Measurements from ENCODE around the gene HMGB4.

The HMGB4 gene

DNA sequence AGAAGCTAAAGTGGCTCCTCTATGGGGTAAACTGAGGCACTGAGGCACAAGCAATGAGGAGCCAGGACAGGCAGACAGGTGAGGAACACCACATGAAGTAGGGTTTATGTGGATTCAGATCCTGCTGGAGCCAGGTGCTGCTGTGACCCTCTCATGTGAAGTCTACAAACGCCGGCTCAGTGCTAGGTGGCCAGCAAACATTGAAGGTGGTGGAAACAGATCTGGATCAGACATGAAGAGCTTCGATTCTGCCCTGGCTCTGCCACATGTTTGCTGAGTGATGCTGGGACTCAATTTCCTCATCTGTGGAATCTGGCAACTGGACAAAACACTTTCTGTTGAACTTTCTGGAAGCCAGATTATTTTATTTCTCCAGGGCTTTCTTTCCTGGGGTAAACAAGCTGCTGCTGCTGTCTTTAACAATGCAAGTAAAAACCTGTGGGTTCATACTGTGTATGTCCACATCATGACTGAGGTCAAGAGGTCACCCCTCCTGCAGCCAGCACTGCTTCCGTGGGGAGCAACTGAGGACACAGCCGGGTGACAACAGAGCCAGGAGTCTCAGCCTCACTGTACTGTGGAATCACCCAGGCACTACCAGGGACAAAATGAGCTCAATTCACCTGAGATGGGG is 33.3 kb downstream of the HMGB4 start:
- no peak for DNase-seq (ENCODE audit: low read depth in 2 of 2)

DNA sequence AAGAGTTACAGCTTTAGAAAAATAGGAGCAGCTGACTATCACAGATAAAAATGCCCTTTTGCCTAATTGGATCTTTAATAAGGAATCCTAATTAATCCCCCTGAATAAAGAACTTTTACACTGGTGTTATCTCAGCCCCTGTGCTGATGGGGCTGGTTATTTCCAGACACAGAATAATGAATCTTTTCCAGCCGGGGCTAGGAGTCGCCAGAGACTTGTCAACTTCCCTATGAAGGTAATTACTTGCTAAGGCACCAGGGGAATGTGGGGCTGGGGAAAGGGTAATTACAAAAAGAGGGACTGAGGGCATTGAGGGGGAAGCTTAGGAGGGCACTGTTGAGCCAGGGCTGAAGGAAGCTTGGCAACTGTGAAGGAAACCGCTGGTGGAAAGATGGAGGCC is 34.5 kb downstream of the HMGB4 start:
- DNase-seq (ENCODE audit: low read depth in 2 of 2): no peak

- no peak for DNase-seq (ENCODE audit: low read depth in 2 of 2)
Observed at GRCh38 chr1:33898881-33899280, 35.0 kb downstream of the HMGB4 start.

DNA sequence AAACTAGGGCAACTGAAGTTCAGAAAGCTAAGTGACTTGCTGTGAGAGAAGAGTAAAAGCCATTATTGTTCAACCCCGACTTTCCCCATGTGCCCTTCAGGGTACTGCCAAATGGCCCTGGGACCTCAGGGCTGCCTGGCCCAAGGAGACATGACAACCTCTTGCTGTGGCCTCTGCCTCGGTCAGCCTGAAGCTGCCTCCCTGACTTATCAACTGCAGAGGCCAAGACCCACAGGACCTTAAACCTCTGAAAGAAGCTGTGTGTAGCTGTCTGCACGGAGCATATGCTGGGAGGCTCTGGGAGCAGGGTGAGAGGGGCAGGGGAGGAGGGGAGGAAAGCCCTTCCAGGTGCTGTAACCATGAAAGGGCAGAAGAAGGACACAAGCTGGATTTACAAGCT is 35.9 kb downstream of the HMGB4 start:
- DNase-seq (ENCODE audit: low read depth in 2 of 2): no peak

DNA sequence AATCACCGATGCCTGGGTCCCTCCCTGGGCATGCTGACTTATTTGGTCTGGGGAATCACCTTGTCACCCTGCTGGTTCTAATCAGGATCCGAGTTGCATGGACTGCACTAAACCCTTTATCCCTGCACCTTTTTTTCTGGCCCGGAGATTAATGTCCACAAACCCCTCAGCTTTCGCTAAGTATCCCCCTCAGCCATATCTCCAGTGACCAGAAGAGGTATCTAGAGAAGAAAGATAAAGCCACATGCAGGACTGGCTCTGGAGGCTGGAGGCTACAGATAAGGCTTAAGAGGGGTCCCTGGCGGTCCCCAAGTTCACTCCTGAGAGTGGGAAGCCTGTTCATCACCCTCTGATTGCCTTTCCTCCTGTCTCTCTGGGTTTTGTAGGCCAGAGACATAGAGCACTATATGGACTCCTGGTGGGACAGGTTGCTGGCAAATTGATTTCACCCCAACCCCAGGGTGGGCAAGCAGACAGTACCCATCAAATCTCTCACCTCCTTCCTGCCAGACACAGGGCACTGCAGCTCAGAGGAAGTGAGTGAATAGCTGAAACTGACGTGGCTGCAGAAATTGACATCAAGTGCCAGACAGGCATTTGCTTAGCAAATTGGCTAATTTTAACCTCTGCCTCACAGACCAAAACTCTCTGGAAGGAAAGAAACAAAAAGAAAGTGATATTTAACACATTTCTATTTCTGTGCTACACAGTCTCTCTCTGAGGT is 38.8 kb downstream of the HMGB4 start:
- no peak for DNase-seq (ENCODE audit: low read depth in 2 of 2)

GRCh38 chr1:33903210-33903589 is 39.3 kb downstream of the HMGB4 start:
- DNase-seq (ENCODE audit: low read depth in 2 of 2): no peak

DNA sequence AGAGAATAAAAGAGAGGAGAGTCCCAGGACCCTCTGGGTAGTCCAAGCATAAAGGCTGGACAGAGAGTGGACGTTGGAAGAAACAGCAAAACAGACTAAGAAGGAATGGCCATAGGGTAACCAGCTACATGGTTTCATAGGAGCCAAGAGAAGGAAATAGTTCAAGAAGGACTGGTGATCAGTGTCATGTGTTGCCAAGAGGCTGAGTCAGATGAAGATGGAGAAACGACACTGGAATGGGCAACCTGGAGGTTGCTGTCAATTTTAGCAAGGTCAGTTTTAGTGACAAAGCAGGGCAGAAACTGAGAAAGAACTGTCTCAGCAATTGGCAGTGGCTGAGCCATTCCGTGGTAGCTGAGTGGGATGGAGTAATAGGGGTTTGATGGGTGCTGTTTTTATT is 41.4 kb downstream of the HMGB4 start:
- DNase-seq (ENCODE audit: low read depth in 2 of 2): no peak

DNA sequence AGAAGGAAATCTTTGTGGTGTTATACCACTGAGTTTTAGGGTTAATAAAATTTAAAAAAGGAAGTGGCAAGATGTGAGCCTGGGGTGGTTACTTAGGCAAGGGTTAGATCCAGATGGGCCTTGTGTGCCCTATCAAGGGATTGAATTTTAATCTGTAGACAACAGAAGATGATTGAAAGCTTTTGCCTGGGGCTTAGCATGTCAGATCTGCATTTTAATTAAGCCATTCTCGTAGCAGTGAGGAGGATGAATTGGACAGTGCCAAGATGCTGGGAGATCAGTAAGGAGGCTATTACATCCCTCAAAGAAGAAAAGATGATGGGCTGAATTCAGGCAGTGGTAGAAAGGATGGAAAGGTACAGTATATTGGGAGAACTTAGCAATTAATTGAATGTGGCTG is 42.3 kb downstream of the HMGB4 start:
- no peak for DNase-seq (ENCODE audit: low read depth in 2 of 2)

DNA sequence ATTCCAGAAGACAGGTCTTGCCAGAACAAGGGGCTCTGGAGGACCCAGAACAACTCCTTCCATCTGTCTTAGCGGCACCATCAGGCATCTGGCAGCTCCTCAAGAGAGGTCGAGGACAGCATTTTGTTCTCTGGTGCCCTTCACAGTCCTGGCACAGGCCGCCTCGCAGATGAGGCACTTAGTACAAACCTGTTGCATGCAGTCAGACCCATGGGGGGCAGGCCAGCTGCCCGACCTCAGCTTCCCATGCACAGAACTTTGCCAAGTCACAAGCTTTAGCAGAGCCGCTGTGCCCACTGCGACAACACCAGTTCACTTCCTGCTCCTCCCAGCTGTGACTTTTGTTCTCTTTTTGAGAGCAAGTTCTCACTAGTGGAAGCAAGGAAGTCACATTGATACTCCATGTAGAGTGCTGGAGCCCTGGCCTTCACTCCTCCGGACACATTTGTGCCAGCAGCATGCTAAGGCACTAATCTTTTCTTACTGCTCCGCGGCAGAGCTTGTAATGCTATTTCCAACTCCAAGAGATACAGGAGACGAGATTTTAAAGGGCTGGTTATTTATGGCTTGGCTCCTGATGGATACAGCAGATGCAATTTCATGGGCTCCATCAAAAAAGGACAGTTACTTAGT is 44.6 kb downstream of the HMGB4 start:
- DNase-seq (ENCODE audit: low read depth in 2 of 2): no peak
